Neural cell (in vitro differentiated cells): ENCODE results near the gene DNAI1. TPM values are rescaled to one million over a fixed set of nuclear protein-coding genes. Genes with fewer than 3 reads are reported as not detected.

ENCODE experiments used
- H2AFZ ChIP-seq: fragments of 200-600, 300-800 bp; sonication (generic), shearing (Covaris generic); 2 replicates; pipeline ENCODE4 v1.6.0; 2014; ENCODE audit warnings: low read depth, mild to moderate bottlenecking, antibody characterized with exemption, low read length, moderate library complexity
- H3F3A ChIP-seq: fragments of 200-600 bp; shearing (Covaris generic); 2 replicates; pipeline ENCODE4 v1.6.1; 2016; ENCODE audit warnings: mild to moderate bottlenecking, moderate library complexity, mixed read lengths, antibody characterized with exemption, low read length; ENCODE audit not compliant: insufficient read depth, poor library complexity, severe bottlenecking
- H3K27ac ChIP-seq: fragments of 200-600, 300-800 bp; sonication (generic), shearing (Covaris generic); 2 replicates; pipeline ENCODE4 v1.5.1; 2014; ENCODE audit warnings: mild to moderate bottlenecking, low read length, moderate library complexity
- H3K27me3 ChIP-seq: fragments of 300-800, 200-600 bp; sonication (generic), shearing (Covaris generic); 2 replicates; pipeline ENCODE4 v1.6.0; 2014; ENCODE audit warnings: mild to moderate bottlenecking, low read depth, low read length, moderate library complexity; ENCODE audit not compliant: insufficient read depth
- H3K36me3 ChIP-seq: fragments of 300-800, 200-600 bp; sonication (generic), shearing (Covaris generic); 2 replicates; pipeline ENCODE4 v1.5.1; 2014; ENCODE audit warnings: mild to moderate bottlenecking, antibody characterized with exemption, low read length, moderate library complexity; ENCODE audit not compliant: insufficient read depth
- H3K4me2 ChIP-seq: fragments of 300-800, 200-600 bp; sonication (generic), shearing (Covaris generic); 2 replicates; pipeline ENCODE4 v1.6.0; 2014; ENCODE audit warnings: mild to moderate bottlenecking, low read length
- H3K4me3 ChIP-seq: fragments of 300-800, 200-600 bp; sonication (generic), shearing (Covaris generic); 2 replicates; pipeline ENCODE4 v1.5.1; 2014; ENCODE audit warnings: mild to moderate bottlenecking, low read length, moderate library complexity
- H3K79me2 ChIP-seq: fragments of 200-600 bp; shearing (Covaris generic); replicated peaks from 2 replicates; pipeline ENCODE4 v1.6.0; 2014; ENCODE audit warnings: mild to moderate bottlenecking, low read length, moderate library complexity; ENCODE audit not compliant: insufficient read depth
- H3K9ac ChIP-seq: fragments of 300-800, 200-600 bp; sonication (generic), shearing (Covaris generic); 2 replicates; pipeline ENCODE4 v1.6.1; 2016; ENCODE audit warnings: mild to moderate bottlenecking, low read length, mixed read lengths
- H3K9me2 ChIP-seq: fragments of 200-600 bp; shearing (Covaris generic); 2 replicates; pipeline ENCODE4 v1.6.1; 2016; ENCODE audit warnings: mild to moderate bottlenecking, low read length, mixed read lengths; ENCODE audit not compliant: insufficient read depth
- H3K9me3 ChIP-seq: fragments of 200-600, 300-800 bp; sonication (generic), shearing (Covaris generic); 2 replicates; pipeline ENCODE4 v1.6.1; 2016; ENCODE audit warnings: mild to moderate bottlenecking, mixed run types, low read length, moderate library complexity, mixed read lengths
- H4K20me1 ChIP-seq: fragments of 200-600 bp; shearing (Covaris generic); 2 replicates; pipeline ENCODE4 v1.6.1; 2016; ENCODE audit warnings: mild to moderate bottlenecking, mixed run types; ENCODE audit not compliant: insufficient read depth
- CTCF ChIP-seq: fragments of 450-650 bp; IDR thresholded peaks from 2 replicates; pipeline ENCODE4 v1.5.1; 2014; ENCODE audit warnings: antibody characterized with exemption, mild to moderate bottlenecking, moderate library complexity; ENCODE audit not compliant: poor library complexity, severe bottlenecking
- EP300 ChIP-seq: fragments of 450-650 bp; conservative IDR thresholded peaks from 2 replicates; pipeline ENCODE4 v1.6.1; 2014; ENCODE audit warnings: antibody characterized with exemption, mild to moderate bottlenecking, moderate library complexity; ENCODE audit not compliant: poor library complexity, severe bottlenecking
- EZH2 ChIP-seq: fragments of 200-600, 300-800 bp; shearing (Covaris generic), sonication (generic); IDR thresholded peaks from 2 replicates; pipeline ENCODE4 v1.6.1; 2014; ENCODE audit warnings: antibody characterized with exemption, low read length, borderline replicate concordance, mild to moderate bottlenecking; ENCODE audit not compliant: insufficient read depth, poor library complexity, severe bottlenecking
- MXI1 ChIP-seq: fragments of 450-650 bp; conservative IDR thresholded peaks from 2 replicates; pipeline ENCODE4 v1.6.1; 2014; ENCODE audit warnings: antibody characterized with exemption, mild to moderate bottlenecking; ENCODE audit not compliant: poor library complexity, severe bottlenecking
- POLR2AphosphoS5 ChIP-seq: IDR thresholded peaks from 2 replicates; pipeline ENCODE4 v1.6.1; 2012
- RAD21 ChIP-seq: fragments of 450-650 bp; conservative IDR thresholded peaks from 2 replicates; pipeline ENCODE4 v1.6.1; 2014; ENCODE audit warnings: antibody characterized with exemption, mild to moderate bottlenecking, moderate library complexity
- REST ChIP-seq: IDR thresholded peaks from 2 replicates; pipeline ENCODE4 v1.6.1; 2012; ENCODE audit warnings: borderline replicate concordance
- SMC3 ChIP-seq: fragments of 450-650 bp; conservative IDR thresholded peaks from 2 replicates; pipeline ENCODE4 v1.6.1; 2014; ENCODE audit warnings: antibody characterized with exemption, mild to moderate bottlenecking, moderate library complexity; ENCODE audit not compliant: poor library complexity
- TAF1 ChIP-seq: IDR thresholded peaks from 2 replicates; pipeline ENCODE4 v1.6.1; 2012; ENCODE audit warnings: low read depth
- polyA plus RNA-seq: library from polyadenylated mRNA; depleted of rRNA; stranded (reverse); fragments of >200 nt; gene quantifications from 2 replicates; pipeline ENCODE4 v1.2.3, GENCODE V29; 2014

Gene DNAI1
- polyA plus RNA-seq, 1 donor from 2014 or later = 0.99 TPM

- H4K20me1 ChIP-seq = no peaks in the 10 kb centered on the region
- no peaks in the 10 kb centered on the region for H3K79me2 ChIP-seq
- H3K4me2 ChIP-seq = no peak overlapping the region
- peaks cover 8% of the 10 kb centered on the region for H3K36me3 ChIP-seq
- no peak overlapping the region for H2AFZ ChIP-seq
- TF ChIP-seq REST (no peak), CTCF (no peak), SMC3 (no peak), MXI1 (no peak), EP300 (no peak), POLR2AphosphoS5 (no peak), TAF1 (no peak), RAD21 (no peak), EZH2 (no peak)
- H3F3A ChIP-seq = no peaks in the 10 kb centered on the region
- H3K27me3 ChIP-seq = no peaks in the 10 kb centered on the region
- no peak overlapping the region for H3K27ac ChIP-seq
- no peak overlapping the region for H3K4me3 ChIP-seq
- no peaks in the 10 kb centered on the region for H3K9me2 ChIP-seq
- no peaks in the 10 kb centered on the region for H3K9me3 ChIP-seq
- H3K9ac ChIP-seq = no peak overlapping the region
Measured at GRCh38 chr9:34560599-34561214, 102.1 kb downstream of the DNAI1 start.

GRCh38 chr9:34562135-34562745, 103.6 kb downstream of the DNAI1 start:
- Histone ChIP-seq H2AFZ (no peak overlapping the region), H3K4me2 (no peak overlapping the region), H3K79me2 (no peaks in the 10 kb centered on the region), H3F3A (no peaks in the 10 kb centered on the region), H3K36me3 (peaks cover 8% of the 10 kb centered on the region), H3K27ac (no peak overlapping the region), H3K9ac (no peak overlapping the region), H4K20me1 (no peaks in the 10 kb centered on the region), H3K4me3 (no peak overlapping the region), H3K9me3 (no peaks in the 10 kb centered on the region), H3K27me3 (no peaks in the 10 kb centered on the region), H3K9me2 (no peaks in the 10 kb centered on the region)
- TF ChIP-seq CTCF (peak; percentile 58), EZH2 (no peak)
